ENCODE data around the gene TCF19. TPM values are rescaled to one million over a fixed set of nuclear protein-coding genes. Genes with fewer than 3 reads are reported as not detected.
"Not testable (repeated sequence)": the region's sequence is repeated elsewhere in the genome, so short reads cannot be mapped to it uniquely, and the experiment has no call there.

The TCF19 gene
- polyA plus RNA-seq, 1 donor from 2014 or later = 3.6 TPM

GRCh38 chr6:31169123-31169857, 10.9 kb downstream of the TCF19 start:
- H4K20me1 ChIP-seq (ENCODE audit: insufficient read depth) = no peaks in the 10 kb centered on the region
- H3K4me3 ChIP-seq (ENCODE audit: low read length) = no peak overlapping the region
- no peaks in the 10 kb centered on the region for H3K27me3 ChIP-seq (ENCODE audit: insufficient read depth, low read depth, low read length)
- H3K4me2 ChIP-seq (ENCODE audit: low read length) = no peak overlapping the region
- H3K9me2 ChIP-seq (ENCODE audit: insufficient read depth, low read length) = no peaks in the 10 kb centered on the region
- H3K9me3 ChIP-seq (ENCODE audit: low read length) = no peaks in the 10 kb centered on the region
- no peaks in the 10 kb centered on the region for H3K79me2 ChIP-seq (replicated peaks; ENCODE audit: insufficient read depth, low read length)
- TF ChIP-seq EZH2 (IDR thresholded peaks at IDR 0.05; ENCODE audit: borderline replicate concordance, insufficient read depth, low read length, poor library complexity, severe bottlenecking) (no peak), POLR2AphosphoS5 (IDR thresholded peaks at IDR 0.05) (no peak), EP300 (conservative IDR thresholded peaks at IDR 0.05; ENCODE audit: poor library complexity, severe bottlenecking) (no peak), CTCF (IDR thresholded peaks at IDR 0.05; ENCODE audit: poor library complexity, severe bottlenecking) (no peak), TAF1 (IDR thresholded peaks at IDR 0.05; ENCODE audit: low read depth) (no peak), REST (IDR thresholded peaks at IDR 0.05; ENCODE audit: borderline replicate concordance) (no peak), RAD21 (conservative IDR thresholded peaks at IDR 0.05) (no peak), MXI1 (conservative IDR thresholded peaks at IDR 0.05; ENCODE audit: poor library complexity, severe bottlenecking) (no peak), SMC3 (conservative IDR thresholded peaks at IDR 0.05; ENCODE audit: poor library complexity) (no peak)
- H3F3A ChIP-seq (ENCODE audit: insufficient read depth, low read length, poor library complexity, severe bottlenecking) = no peaks in the 10 kb centered on the region
- H3K36me3 ChIP-seq (ENCODE audit: insufficient read depth, low read length) = no peaks in the 10 kb centered on the region
- H3K27ac ChIP-seq (ENCODE audit: low read length) = no peak overlapping the region
- no peak overlapping the region for H3K9ac ChIP-seq (ENCODE audit: low read length)
- no peak overlapping the region for H2AFZ ChIP-seq (ENCODE audit: low read depth, low read length)

GRCh38 chr6:31169858-31170599, 11.6 kb downstream of the TCF19 start:
- not testable (repeated sequence) for H3K27me3 ChIP-seq (ENCODE audit: insufficient read depth, low read depth, low read length); H3K4me2 ChIP-seq (ENCODE audit: low read length); H3K79me2 ChIP-seq (replicated peaks; ENCODE audit: insufficient read depth, low read length); H3K4me3 ChIP-seq (ENCODE audit: low read length); H3K27ac ChIP-seq (ENCODE audit: low read length); H3F3A ChIP-seq (ENCODE audit: insufficient read depth, low read length, poor library complexity, severe bottlenecking); H3K9me3 ChIP-seq (ENCODE audit: low read length); H3K9ac ChIP-seq (ENCODE audit: low read length); H3K36me3 ChIP-seq (ENCODE audit: insufficient read depth, low read length); H4K20me1 ChIP-seq (ENCODE audit: insufficient read depth); H3K9me2 ChIP-seq (ENCODE audit: insufficient read depth, low read length); H2AFZ ChIP-seq (ENCODE audit: low read depth, low read length)
